GM23338 (cell line): Measurements from ENCODE around the gene SLC25A26.

Source experiments
- CREB1 ChIP-seq: fragments of 250-450 bp; sonication (Bioruptor Pico); IDR thresholded peaks from 2 replicates; pipeline ENCODE4 v1.5.0; 2020; ENCODE audit warnings: low read depth, mild to moderate bottlenecking, moderate library complexity
- EZH2 ChIP-seq: fragments of 200-600 bp; sonication (generic); IDR thresholded peaks from one replicate; pipeline ENCODE4 v1.8.0; 2017; ENCODE audit warnings: antibody characterized with exemption, mild to moderate bottlenecking, low read depth; ENCODE audit not compliant: unreplicated experiment
- EZH2phosphoT487 ChIP-seq: fragments of 200-600 bp; sonication (generic); IDR thresholded peaks from one replicate; pipeline ENCODE4 v1.8.1; 2018; ENCODE audit warnings: antibody characterized with exemption; ENCODE audit not compliant: unreplicated experiment
- JUNB ChIP-seq: IDR thresholded peaks from one replicate; pipeline ENCODE4 v1.6.1; 2016; ENCODE audit warnings: antibody characterized with exemption; ENCODE audit not compliant: unreplicated experiment
- POLR2AphosphoS5 ChIP-seq: IDR thresholded peaks from 2 replicates; pipeline ENCODE4 v1.6.1; 2016; ENCODE audit warnings: antibody characterized with exemption, low read depth
- REST ChIP-seq: IDR thresholded peaks from one replicate; pipeline ENCODE4 v1.6.1; 2018; ENCODE audit warnings: antibody characterized with exemption; ENCODE audit not compliant: unreplicated experiment
- STAT1 ChIP-seq: IDR thresholded peaks from one replicate; pipeline ENCODE4 v1.6.1; 2016; ENCODE audit warnings: antibody characterized with exemption; ENCODE audit not compliant: unreplicated experiment
- ZNF114 ChIP-seq: fragments of 250-450 bp; sonication (Bioruptor Pico); IDR thresholded peaks from 2 replicates; pipeline ENCODE4 v1.5.0; 2020; ENCODE audit warnings: mild to moderate bottlenecking, moderate library complexity
- TF ChIP-seq, protein P1 (sequence below), 2 experiments: fragments of 200-600 bp in 1 of 2; sonication (generic) in 1 of 2; conservative IDR thresholded peaks; 2 replicates each; pipeline versions ENCODE4 v1.5.1 to v1.6.1; 2016 to 2017; ENCODE audit warnings: antibody characterized with exemption in 2 of 2, low read depth in 2 of 2, mild to moderate bottlenecking in 2 of 2, moderate library complexity in 1 of 2

DNA sequence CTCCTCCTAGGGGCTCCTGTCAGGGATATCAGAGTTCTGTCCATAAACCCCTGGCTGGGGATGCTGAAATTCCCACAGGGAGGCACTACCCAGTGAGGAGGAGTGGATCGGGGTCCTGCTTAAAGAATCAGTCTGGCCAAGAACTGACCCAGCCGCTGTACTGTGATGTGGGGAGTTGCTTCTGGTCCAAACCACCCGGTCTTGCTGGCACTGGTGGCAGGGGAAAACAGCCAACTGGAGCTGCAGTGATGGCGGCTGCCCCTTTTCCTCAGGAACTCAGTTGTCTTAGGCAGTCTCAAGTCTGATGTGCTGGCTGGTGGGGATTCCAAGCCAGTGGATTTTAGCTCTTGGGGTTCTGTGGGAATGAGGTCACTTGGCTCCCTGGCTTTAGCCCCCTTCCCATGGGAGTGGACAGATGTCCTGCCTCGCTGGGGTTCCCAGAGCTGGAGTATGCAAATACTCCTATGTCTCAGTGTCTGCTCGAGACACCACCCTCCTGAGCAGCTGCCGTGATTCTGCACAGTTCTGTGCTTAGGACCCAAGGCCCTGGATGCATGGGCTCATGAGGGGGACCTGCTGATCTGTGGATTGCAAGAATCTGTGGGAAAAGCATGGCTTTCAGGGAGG is 97.1 kb downstream of the SLC25A26 start:
- TF ChIP-seq POLR2AphosphoS5 (no peak), JUNB (no peak), EZH2 (no peak), STAT1 (no peak), ZNF114 (no peak), CREB1 (no peak), REST (no peak), EZH2phosphoT487 (no peak)
- TF ChIP-seq, protein P1, sequence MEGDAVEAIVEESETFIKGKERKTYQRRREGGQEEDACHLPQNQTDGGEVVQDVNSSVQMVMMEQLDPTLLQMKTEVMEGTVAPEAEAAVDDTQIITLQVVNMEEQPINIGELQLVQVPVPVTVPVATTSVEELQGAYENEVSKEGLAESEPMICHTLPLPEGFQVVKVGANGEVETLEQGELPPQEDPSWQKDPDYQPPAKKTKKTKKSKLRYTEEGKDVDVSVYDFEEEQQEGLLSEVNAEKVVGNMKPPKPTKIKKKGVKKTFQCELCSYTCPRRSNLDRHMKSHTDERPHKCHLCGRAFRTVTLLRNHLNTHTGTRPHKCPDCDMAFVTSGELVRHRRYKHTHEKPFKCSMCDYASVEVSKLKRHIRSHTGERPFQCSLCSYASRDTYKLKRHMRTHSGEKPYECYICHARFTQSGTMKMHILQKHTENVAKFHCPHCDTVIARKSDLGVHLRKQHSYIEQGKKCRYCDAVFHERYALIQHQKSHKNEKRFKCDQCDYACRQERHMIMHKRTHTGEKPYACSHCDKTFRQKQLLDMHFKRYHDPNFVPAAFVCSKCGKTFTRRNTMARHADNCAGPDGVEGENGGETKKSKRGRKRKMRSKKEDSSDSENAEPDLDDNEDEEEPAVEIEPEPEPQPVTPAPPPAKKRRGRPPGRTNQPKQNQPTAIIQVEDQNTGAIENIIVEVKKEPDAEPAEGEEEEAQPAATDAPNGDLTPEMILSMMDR (conservative IDR thresholded peaks at IDR 0.05; ENCODE audit: low read depth in 2 of 2): no peak
